Keratinocyte (primary cell): Measurements from ENCODE around the gene FAF1. TPM values are rescaled to one million over a fixed set of nuclear protein-coding genes. Genes with fewer than 3 reads are reported as not detected.
A peak's percentile ranks its signal among the peaks of the same experiment; 100 is the strongest.

Source experiments
- DNase-seq: peaks from one replicate; pipeline ENCODE4 v3.0.0-alpha.2; 2011; ENCODE audit warnings: low read depth, missing footprints, low spot score
- FAIRE-seq: peaks from 2 replicates; lab custom pipeline; 2011; peaks lifted over from hg19 to GRCh38; lab: Jason Lieb, UNC
- H2AFZ ChIP-seq: 2 replicates; pipeline ENCODE4 v1.6.0; 2012; ENCODE audit warnings: low read length, control low read depth, inconsistent platforms; ENCODE audit not compliant: control insufficient read depth
- H3K27ac ChIP-seq: 2 replicates; pipeline ENCODE4 v1.5.1; 2011; ENCODE audit warnings: low read length; ENCODE audit not compliant: control insufficient read depth, insufficient read depth
- H3K27me3 ChIP-seq: 3 replicates; pipeline ENCODE4 v1.6.0; 2011; ENCODE audit warnings: low read length; ENCODE audit not compliant: control insufficient read depth, insufficient read depth; ENCODE audit errors: extremely low read depth
- H3K36me3 ChIP-seq, 2 experiments: 2 replicates in 1 of 2; 3 replicates in 1 of 2; pipeline ENCODE4 v1.5.1; 2011; ENCODE audit warnings: low read length in 2 of 2, mild to moderate bottlenecking in 1 of 2; ENCODE audit not compliant: control insufficient read depth in 2 of 2, insufficient read depth in 2 of 2; ENCODE audit errors: extremely low read depth in 1 of 2
- H3K4me1 ChIP-seq: 3 replicates; pipeline ENCODE4 v1.5.1; 2011; ENCODE audit warnings: low read length; ENCODE audit not compliant: control insufficient read depth, insufficient read depth; ENCODE audit errors: extremely low read depth
- H3K4me2 ChIP-seq: 3 replicates; pipeline ENCODE4 v1.6.0; 2011; ENCODE audit warnings: low read depth, low read length; ENCODE audit not compliant: control insufficient read depth, insufficient read depth; ENCODE audit errors: extremely low read depth
- H3K4me3 ChIP-seq, 3 experiments: fragments of 200-600 bp in 1 of 3; sonication (generic) in 1 of 3; 2 replicates in 2 of 3; 3 replicates in 1 of 3; pipeline ENCODE4 v1.5.1; 2011 to 2016; ENCODE audit warnings: low read length in 3 of 3, mild to moderate bottlenecking in 3 of 3, control low read depth in 2 of 3, inconsistent platforms in 1 of 3, low read depth in 1 of 3, mixed read lengths in 1 of 3, mixed run types in 1 of 3, moderate library complexity in 1 of 3; ENCODE audit not compliant: control insufficient read depth in 2 of 3, insufficient read depth in 2 of 3; ENCODE audit errors: extremely low read depth in 1 of 3
- H3K79me2 ChIP-seq: 2 replicates; pipeline ENCODE4 v1.6.0; 2012; ENCODE audit warnings: low read length; ENCODE audit not compliant: control insufficient read depth, insufficient read depth
- H3K9ac ChIP-seq: 3 replicates; pipeline ENCODE4 v1.6.0; 2011; ENCODE audit warnings: low read length; ENCODE audit not compliant: control insufficient read depth, insufficient read depth; ENCODE audit errors: extremely low read depth
- H3K9me1 ChIP-seq: 3 replicates; pipeline ENCODE4 v1.6.0; 2011; ENCODE audit warnings: low read length; ENCODE audit not compliant: control insufficient read depth, insufficient read depth; ENCODE audit errors: extremely low read depth
- H3K9me3 ChIP-seq: 2 replicates; pipeline ENCODE4 v1.5.1; 2012; ENCODE audit warnings: low read depth, low read length; ENCODE audit not compliant: control insufficient read depth
- H4K20me1 ChIP-seq: 3 replicates; pipeline ENCODE4 v1.6.0; 2011; ENCODE audit warnings: low read length; ENCODE audit not compliant: control insufficient read depth, insufficient read depth; ENCODE audit errors: extremely low read depth
- EZH2 ChIP-seq: IDR thresholded peaks from one replicate; pipeline ENCODE4 v1.6.1; 2012; ENCODE audit warnings: inconsistent platforms, mild to moderate bottlenecking, low read length, moderate library complexity
- dilution Hi-C: fragments of 300-500 bp; cut with MboI; formaldehyde crosslinking; loops from one replicate; pipeline ENCODE4 v1.7.0; 2020; ENCODE audit warnings: low sequenced_read_pairs; ENCODE audit not compliant: extremely low pct_ligation_motif_present
- polyA plus RNA-seq, 5 experiments: library from polyadenylated mRNA; depleted of rRNA in 3 of 5; stranded (reverse) in 3 of 5; stranded (forward) in 1 of 5; unstranded in 1 of 5; fragments of >200 nt; gene quantifications; 1 replicate in 1 of 5; 2 replicates in 3 of 5; 3 replicates in 1 of 5; pipeline versions ENCODE4 v1.2.1 to v1.2.3, GENCODE V29; 2011 to 2012; ENCODE audit warnings: missing spikeins in 2 of 5, low read depth in 1 of 5, low replicate concordance in 1 of 5
- TF ChIP-seq, protein P1 (sequence below), 3 experiments: IDR thresholded peaks in 1 of 3; conservative IDR thresholded peaks in 1 of 3; optimal IDR thresholded peaks in 1 of 3; 2 replicates in 2 of 3; 3 replicates in 1 of 3; pipeline versions ENCODE3 to v1.5.1; 2011; ENCODE audit warnings: low read length in 3 of 3, mild to moderate bottlenecking in 3 of 3, moderate library complexity in 2 of 3, control low read depth in 1 of 3, inconsistent platforms in 1 of 3; ENCODE audit not compliant: insufficient read depth in 2 of 3; ENCODE audit errors: extremely low read depth in 1 of 3

The FAF1 gene
- polyA plus RNA-seq, 1 donor (not counting 4 experiments of a cell fraction or from before 2014, with no cell fraction given), result 33.1 TPM

GRCh38 chr1:50582346-50582745, 377.7 kb downstream of the FAF1 start:
- Histone ChIP-seq H4K20me1 (no peaks in the 10 kb centered on the region), H3K27me3 (no peaks in the 10 kb centered on the region), H2AFZ (no peak overlapping the region), H3K9me1 (no peaks in the 10 kb centered on the region), H3K27ac (no peak overlapping the region), H3K79me2 (no peaks in the 10 kb centered on the region), H3K9ac (no peak overlapping the region), H3K36me3 (peaks cover 0 to 1% of the 10 kb centered on the region in 2 experiments), H3K4me2 (no peak overlapping the region), H3K9me3 (no peaks in the 10 kb centered on the region), H3K4me1 (no peaks in the 10 kb centered on the region), H3K4me3 (no peak overlapping the region)
- FAIRE-seq, result no peak
- no peak for TF ChIP-seq EZH2
- TF ChIP-seq, protein P1, sequence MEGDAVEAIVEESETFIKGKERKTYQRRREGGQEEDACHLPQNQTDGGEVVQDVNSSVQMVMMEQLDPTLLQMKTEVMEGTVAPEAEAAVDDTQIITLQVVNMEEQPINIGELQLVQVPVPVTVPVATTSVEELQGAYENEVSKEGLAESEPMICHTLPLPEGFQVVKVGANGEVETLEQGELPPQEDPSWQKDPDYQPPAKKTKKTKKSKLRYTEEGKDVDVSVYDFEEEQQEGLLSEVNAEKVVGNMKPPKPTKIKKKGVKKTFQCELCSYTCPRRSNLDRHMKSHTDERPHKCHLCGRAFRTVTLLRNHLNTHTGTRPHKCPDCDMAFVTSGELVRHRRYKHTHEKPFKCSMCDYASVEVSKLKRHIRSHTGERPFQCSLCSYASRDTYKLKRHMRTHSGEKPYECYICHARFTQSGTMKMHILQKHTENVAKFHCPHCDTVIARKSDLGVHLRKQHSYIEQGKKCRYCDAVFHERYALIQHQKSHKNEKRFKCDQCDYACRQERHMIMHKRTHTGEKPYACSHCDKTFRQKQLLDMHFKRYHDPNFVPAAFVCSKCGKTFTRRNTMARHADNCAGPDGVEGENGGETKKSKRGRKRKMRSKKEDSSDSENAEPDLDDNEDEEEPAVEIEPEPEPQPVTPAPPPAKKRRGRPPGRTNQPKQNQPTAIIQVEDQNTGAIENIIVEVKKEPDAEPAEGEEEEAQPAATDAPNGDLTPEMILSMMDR (optimal IDR thresholded peaks at IDR 0.05 in 1 of 3, IDR thresholded peaks at IDR 0.05 in 1 of 3, conservative IDR thresholded peaks at IDR 0.05 in 1 of 3; ENCODE audit: extremely low read depth in 1 of 3, insufficient read depth in 2 of 3, low read length in 3 of 3), result peak in 1 of 3 experiments; percentile 10
- dilution Hi-C loops, result no loop called here
- DNase-seq, result no peak

GRCh38 chr1:50570066-50570468, 390.0 kb downstream of the FAF1 start:
- TF ChIP-seq EZH2, result no peak
- TF ChIP-seq, protein P1 (optimal IDR thresholded peaks at IDR 0.05 in 1 of 3, IDR thresholded peaks at IDR 0.05 in 1 of 3, conservative IDR thresholded peaks at IDR 0.05 in 1 of 3; ENCODE audit: extremely low read depth in 1 of 3, insufficient read depth in 2 of 3, low read length in 3 of 3), result no peak
- Histone ChIP-seq H3K27ac (no peak overlapping the region), H3K9me1 (no peaks in the 10 kb centered on the region), H2AFZ (no peak overlapping the region), H4K20me1 (no peaks in the 10 kb centered on the region), H3K79me2 (no peaks in the 10 kb centered on the region), H3K4me1 (no peaks in the 10 kb centered on the region), H3K9me3 (no peaks in the 10 kb centered on the region), H3K36me3 (peaks cover 0 to 4% of the 10 kb centered on the region in 2 experiments), H3K9ac (no peak overlapping the region), H3K4me3 (no peak overlapping the region), H3K4me2 (no peak overlapping the region), H3K27me3 (no peaks in the 10 kb centered on the region)
- dilution Hi-C loops, result no loop called here
- FAIRE-seq (no peak), DNase-seq (no peak)
